Pulmonary artery endothelial cell (primary cell): Measurements from ENCODE around the gene NME3. TPM values are rescaled to one million over a fixed set of nuclear protein-coding genes. Genes with fewer than 3 reads are reported as not detected.

Source experiments
- DNase-seq: peaks from one replicate; pipeline ENCODE4 v3.0.0-alpha.2; 2011; ENCODE audit warnings: low read depth, low spot score
- total RNA-seq: library from RNA; depleted of rRNA; stranded (reverse); fragments of >200 nt; gene quantifications from 2 replicates; pipeline ENCODE4 v1.2.3, GENCODE V29; 2014

The NME3 gene
- total RNA-seq, 1 donor from 2014 or later = 53.0 TPM

- no peak for DNase-seq
Measured at GRCh38 chr16:1769402-1770300, 1.7 kb downstream of the NME3 start.

DNA sequence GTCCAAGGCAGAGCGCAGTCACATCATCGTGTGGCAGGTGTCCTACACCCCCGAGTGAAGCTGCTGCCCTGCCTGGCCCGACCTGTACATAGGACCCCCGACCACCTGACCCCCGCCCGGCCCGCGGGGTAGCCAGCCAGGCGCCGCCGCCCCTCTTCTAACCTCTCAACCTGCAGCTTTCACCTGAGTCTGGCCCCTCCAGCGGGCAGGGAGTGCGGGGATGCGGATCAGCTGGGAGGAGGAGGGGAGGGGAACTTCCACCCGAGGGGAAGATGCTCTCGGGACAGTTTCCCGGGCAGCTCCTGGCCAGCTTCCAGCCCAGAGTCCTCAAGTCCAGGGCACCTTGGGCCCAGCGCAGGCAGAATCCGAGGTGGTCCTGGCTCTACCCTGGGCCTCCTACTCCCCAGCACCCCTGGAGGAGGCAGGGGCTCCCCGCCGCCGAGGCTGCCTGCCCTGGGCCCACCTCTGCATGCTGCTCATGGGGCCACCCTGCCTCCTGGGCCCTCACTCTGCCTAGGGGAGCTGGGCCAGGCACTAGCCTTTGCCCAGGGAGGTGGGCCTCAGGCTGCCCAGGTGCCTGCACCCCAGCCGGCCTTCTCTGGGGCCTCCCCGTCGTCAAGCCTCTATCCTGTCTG, 2.5 kb downstream of the NME3 start:
- no peak for DNase-seq

- DNase-seq = no peak
Measured at GRCh38 chr16:1768061-1768766, 3.1 kb downstream of the NME3 start.

DNA sequence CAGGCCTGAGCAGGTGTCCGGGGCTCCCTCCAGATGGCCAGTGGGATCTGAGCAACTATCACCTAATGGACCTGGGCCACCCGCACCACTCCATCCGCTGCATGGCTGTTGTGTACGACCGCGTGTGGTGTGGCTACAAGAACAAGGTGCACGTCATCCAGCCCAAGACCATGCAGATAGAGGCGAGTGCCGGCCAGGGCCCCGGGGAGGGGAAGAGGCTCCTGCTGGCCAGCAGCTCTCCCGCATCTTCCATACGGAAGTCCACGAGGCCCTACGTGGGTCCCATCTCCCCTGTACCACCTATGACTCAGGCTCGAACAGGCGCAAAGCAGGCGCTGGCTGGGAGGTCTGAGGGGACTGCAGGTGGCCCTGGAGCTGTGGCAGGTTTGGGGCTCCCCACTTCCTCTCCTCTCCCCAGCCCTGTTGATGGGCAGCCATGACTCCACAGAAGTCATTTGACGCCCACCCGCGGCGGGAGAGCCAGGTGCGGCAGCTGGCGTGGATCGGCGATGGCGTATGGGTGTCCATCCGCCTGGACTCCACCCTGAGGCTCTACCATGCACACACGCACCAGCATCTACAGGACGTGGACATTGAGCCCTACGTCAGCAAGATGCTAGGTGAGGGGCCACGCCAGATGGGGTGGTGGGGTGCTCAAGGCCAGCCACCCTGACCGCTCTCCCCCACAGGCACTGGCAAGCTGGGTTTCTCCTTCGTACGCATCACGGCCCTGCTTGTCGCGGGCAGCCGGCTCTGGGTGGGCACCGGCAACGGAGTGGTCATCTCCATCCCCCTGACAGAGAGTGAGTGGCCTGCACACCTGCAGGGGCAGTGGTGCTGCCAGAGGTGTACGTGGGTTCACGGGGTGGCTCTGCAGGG, 4.0 kb downstream of the NME3 start:
- DNase-seq = no peak

DNA sequence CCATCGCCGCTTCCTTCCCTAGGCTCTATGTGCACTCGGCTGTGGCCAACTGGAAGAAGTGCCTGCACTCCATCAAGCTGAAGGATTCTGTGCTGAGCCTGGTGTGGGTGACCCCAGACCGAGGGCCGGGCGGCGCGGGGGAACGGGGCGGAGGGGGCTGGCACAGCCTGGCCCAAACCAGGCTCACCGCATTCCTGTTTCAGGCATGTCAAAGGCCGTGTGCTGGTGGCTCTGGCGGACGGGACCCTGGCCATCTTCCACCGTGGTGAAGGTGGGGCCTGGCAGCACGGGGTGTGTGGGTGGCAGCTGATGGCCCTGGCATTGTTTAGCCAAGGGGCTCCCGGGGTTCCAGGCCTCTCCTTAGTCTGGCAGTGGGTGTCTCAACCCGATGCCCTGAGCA, 4.6 kb downstream of the NME3 start:
- no peak for DNase-seq

- no peak for DNase-seq
Measured at GRCh38 chr16:1766231-1766630, 5.1 kb downstream of the NME3 start.

DNA sequence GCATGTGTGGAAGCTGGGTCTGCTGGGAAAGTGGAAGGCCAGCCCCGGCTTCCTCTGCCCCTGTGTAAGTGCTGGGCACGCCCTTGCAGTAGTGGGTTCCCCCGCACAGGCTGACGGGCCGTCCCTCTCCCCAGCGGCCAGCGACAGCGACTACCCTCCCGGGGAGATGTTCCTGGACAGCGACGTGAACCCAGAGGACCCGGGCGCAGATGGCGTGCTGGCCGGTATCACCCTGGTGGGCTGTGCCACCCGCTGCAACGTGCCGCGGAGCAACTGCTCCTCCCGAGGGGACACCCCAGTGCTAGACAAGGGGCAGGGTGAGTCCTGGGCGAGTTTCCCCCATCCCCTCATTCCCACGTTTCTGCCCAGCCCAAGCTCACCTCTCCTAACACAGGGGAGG, 5.5 kb downstream of the NME3 start:
- no peak for DNase-seq

DNA sequence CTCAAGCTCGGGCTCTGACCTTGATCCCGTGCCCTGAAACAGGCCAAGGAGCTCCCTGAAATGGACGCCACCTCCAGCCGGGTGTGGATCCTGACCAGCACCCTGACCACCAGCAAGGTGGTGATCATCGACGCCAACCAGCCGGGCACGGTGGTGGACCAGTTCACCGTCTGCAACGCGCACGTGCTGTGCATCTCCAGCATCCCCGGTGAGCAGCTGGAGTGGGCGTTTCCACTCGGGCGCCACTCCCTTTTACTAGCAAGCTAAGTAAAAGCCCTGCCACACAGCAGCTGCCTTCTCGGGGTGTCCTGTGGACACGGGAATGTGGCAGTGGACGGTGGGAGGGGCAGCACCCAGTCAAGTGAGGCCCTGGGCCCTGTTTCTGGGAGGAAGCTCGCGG, 6.4 kb downstream of the NME3 start:
- no peak for DNase-seq

DNA sequence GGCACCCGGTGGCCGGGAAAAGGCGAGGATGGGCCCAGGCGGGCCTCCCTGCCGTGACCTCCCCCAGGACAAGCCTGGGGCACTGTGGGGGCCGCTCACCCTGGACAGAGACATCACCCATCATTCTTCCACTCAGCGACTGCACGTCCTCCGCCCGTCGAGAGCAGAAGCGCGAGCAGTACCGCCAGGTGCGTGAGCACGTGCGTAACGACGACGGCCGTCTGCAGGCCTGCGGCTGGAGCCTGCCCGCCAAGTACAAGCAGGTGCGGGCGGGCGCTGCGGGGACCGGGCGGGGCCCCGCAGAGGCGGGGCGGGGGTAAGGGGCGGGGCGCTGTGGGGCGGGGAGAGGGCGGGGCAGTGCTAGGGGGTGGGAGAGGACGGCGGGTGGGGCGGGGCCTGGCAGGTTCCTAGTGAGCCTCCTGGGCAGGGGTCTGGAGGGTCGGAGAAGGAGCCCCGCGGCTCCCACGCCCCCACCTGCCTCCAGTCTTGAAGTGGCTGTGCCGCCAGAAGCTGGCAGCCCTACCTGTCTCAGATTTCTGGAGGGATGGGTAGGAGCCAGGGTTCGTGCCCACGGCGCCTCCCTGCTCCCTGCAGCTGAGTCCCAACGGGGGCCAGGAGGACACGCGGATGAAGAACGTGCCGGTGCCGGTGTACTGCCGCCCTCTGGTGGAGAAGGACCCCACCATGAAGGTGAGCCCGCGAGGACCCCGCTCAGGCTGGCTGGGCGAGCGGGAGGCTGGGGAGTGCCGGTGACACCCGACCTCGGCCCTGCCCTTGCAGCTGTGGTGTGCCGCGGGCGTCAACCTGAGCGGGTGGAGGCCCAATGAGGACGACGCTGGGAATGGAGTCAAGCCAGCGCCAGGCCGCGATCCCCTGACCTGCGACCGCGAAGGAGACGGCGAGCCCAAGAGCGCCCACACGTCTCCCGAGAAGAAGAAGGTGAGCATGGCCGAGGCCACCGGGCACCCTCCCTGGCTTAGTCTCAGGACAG, 7.5 kb downstream of the NME3 start:
- no peak for DNase-seq

DNA sequence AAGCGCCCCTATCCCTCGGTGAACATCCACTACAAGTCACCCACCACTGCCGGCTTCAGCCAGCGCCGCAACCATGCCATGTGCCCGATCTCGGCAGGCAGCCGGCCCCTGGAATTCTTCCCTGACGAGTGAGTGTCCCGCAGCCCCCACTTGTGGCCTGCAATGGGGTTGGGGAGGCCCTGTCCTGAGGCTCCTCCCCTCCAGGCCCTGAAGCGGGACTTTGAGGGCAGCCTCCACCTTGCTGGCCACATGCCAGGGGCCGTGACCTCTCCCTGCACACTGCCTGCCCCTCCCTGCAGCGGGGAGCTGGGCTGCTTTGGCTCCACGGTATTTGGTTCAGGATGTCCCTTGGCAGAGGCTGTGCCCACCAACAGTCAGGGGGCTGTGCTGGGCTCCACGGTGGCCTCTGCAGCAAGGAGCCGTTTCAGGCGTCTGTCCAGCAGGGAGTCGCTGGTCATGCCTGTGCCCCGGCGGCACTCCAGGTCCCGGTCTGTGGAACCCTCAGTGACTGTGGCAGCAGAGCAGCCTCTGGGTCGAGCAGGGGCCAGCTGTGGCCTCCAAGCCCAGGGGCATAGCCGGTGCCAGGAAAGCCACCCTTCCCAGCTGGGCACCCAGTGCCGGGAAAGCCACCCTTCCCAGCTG, 8.3 kb downstream of the NME3 start:
- DNase-seq = no peak

- DNase-seq = no peak
Measured at GRCh38 chr16:1762196-1762878, 9.0 kb downstream of the NME3 start.

GRCh38 chr16:1761751-1762150, 9.6 kb downstream of the NME3 start:
- no peak for DNase-seq

- no peak for DNase-seq
Measured at GRCh38 chr16:1760911-1761310, 10.4 kb downstream of the NME3 start.

GRCh38 chr16:1759511-1759910, 11.8 kb downstream of the NME3 start:
- no peak for DNase-seq

- DNase-seq = no peak
Measured at GRCh38 chr16:1758923-1759322, 12.4 kb downstream of the NME3 start.

DNA sequence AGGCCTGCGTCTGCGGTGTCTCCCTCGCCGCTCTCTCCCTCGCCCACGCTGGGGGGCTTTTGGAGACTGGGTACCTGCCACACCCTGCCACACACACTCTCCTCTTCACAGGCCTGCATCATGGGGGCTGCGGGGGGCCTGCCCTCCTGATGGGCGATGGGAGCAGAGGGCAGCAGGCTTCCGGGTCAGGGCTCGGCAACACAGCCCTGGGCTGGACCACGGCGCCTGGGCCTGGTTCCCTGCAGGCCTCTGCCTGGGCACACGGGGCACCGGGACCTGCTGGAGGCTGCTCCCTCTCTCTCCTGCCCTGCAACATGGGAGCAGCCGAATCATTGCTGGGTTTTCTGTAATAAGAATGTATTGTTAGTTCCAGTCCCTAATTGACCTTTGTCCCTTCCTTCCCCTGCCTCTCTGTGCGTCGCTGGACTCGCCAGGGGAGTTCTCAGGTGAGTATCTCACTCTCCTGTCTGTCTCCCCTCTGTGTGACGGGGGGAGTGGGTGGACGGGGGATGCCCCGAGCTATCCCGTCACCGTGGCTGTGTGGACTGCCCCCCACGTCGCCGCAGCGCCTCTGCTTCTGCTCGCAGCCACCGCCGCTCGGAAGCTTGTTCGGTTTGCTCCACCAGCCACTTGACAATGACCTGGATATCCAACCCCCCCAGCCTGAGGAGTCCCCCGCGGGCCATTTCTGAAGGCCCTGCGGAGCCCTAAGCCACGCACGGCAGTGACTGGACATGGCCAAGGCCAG, 13.5 kb downstream of the NME3 start:
- DNase-seq = no peak

DNA sequence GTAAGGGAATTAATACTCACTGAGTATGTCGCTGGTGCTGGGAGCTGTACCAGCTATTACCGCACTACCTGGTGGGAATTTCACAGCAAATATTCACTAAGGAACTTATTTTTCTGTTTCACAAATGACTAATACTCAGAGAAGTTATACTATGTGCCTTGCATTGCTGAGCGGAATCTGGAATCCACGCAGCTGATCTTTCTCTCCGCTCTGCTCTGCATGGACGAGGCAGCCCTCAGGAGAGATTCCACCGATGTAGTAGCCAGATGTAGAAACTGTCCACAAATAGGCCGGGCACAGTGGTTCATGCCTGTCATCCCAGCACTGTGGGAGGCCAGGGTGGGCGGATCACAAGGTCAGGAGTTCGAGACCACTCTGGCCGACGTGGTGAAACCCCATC, 17.1 kb downstream of the NME3 start:
- no peak for DNase-seq

DNA sequence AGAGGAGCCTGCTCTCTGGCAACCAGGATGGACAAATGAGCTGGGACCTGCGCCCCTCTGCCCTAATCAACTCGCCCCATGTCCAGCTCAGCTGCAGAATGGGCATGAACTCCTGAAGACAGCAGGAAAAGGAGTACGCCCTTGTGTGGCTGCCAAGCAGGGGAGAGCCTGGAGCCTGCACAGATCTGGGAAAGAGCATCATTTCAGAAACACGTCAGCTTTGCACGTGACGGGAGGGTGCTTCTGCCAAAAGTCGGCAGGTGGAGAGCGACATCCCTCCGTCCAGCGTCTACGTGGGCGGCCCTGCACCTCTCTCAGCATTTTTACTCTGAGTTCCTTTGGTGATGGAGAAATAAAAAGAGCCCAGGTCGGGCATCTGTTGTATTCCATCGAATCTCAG, 18.5 kb downstream of the NME3 start:
- DNase-seq = no peak
